GM23338 (cell line): ENCODE data around the gene PALM.

Experiments
- CREB1 ChIP-seq: fragments of 250-450 bp; sonication (Bioruptor Pico); IDR thresholded peaks from 2 replicates; pipeline ENCODE4 v1.5.0; 2020; ENCODE audit warnings: low read depth, mild to moderate bottlenecking, moderate library complexity
- EZH2 ChIP-seq: fragments of 200-600 bp; sonication (generic); IDR thresholded peaks from one replicate; pipeline ENCODE4 v1.8.0; 2017; ENCODE audit warnings: antibody characterized with exemption, mild to moderate bottlenecking, low read depth; ENCODE audit not compliant: unreplicated experiment
- EZH2phosphoT487 ChIP-seq: fragments of 200-600 bp; sonication (generic); IDR thresholded peaks from one replicate; pipeline ENCODE4 v1.8.1; 2018; ENCODE audit warnings: antibody characterized with exemption; ENCODE audit not compliant: unreplicated experiment
- POLR2AphosphoS5 ChIP-seq: IDR thresholded peaks from 2 replicates; pipeline ENCODE4 v1.6.1; 2016; ENCODE audit warnings: antibody characterized with exemption, low read depth
- TF ChIP-seq, protein P1 (sequence below), 2 experiments: fragments of 200-600 bp in 1 of 2; sonication (generic) in 1 of 2; conservative IDR thresholded peaks; 2 replicates each; pipeline versions ENCODE4 v1.5.1 to v1.6.1; 2016 to 2017; ENCODE audit warnings: antibody characterized with exemption in 2 of 2, low read depth in 2 of 2, mild to moderate bottlenecking in 2 of 2, moderate library complexity in 1 of 2
- TF ChIP-seq, protein P2 (sequence below): IDR thresholded peaks from 2 replicates; pipeline ENCODE4 v1.6.1; 2016; ENCODE audit warnings: antibody characterized with exemption
- TF ChIP-seq, protein P3 (sequence below): IDR thresholded peaks from one replicate; pipeline ENCODE4 v1.6.1; 2018; ENCODE audit warnings: antibody characterized with exemption; ENCODE audit not compliant: unreplicated experiment

DNA sequence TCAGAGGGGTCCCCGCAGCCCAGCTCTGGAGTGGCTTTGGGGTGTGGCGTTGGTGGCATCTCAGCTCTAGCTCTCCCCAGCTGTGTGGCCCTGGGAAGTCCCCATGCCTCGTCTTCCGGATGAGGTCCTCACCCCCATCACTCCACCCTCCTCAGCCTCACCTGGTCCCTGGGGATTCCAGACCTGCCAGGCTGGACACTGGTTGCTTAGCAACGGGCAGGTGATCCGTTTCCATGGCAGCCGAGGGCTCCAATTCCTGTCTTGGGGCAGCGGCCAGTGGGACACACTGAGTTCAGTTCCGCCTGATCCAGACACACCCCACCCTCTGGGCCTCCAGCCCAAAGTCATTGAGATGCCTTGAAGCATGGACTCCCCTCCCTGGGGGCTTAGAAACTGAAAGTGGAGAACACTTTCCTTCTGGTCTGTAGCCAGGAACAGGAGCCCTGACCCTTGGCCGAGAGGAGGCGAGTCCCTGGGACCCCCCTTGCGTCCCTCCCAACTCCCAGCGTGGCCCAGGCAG is 34.5 kb downstream of the PALM start:
- TF ChIP-seq, protein P1, sequence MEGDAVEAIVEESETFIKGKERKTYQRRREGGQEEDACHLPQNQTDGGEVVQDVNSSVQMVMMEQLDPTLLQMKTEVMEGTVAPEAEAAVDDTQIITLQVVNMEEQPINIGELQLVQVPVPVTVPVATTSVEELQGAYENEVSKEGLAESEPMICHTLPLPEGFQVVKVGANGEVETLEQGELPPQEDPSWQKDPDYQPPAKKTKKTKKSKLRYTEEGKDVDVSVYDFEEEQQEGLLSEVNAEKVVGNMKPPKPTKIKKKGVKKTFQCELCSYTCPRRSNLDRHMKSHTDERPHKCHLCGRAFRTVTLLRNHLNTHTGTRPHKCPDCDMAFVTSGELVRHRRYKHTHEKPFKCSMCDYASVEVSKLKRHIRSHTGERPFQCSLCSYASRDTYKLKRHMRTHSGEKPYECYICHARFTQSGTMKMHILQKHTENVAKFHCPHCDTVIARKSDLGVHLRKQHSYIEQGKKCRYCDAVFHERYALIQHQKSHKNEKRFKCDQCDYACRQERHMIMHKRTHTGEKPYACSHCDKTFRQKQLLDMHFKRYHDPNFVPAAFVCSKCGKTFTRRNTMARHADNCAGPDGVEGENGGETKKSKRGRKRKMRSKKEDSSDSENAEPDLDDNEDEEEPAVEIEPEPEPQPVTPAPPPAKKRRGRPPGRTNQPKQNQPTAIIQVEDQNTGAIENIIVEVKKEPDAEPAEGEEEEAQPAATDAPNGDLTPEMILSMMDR (conservative IDR thresholded peaks at IDR 0.05; ENCODE audit: low read depth in 2 of 2) = no peak
- no peak for TF ChIP-seq POLR2AphosphoS5
- TF ChIP-seq, protein P2, sequence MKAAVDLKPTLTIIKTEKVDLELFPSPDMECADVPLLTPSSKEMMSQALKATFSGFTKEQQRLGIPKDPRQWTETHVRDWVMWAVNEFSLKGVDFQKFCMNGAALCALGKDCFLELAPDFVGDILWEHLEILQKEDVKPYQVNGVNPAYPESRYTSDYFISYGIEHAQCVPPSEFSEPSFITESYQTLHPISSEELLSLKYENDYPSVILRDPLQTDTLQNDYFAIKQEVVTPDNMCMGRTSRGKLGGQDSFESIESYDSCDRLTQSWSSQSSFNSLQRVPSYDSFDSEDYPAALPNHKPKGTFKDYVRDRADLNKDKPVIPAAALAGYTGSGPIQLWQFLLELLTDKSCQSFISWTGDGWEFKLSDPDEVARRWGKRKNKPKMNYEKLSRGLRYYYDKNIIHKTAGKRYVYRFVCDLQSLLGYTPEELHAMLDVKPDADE = no peak
- no peak for TF ChIP-seq EZH2phosphoT487
- no peak for TF ChIP-seq EZH2
- no peak for TF ChIP-seq CREB1
- TF ChIP-seq, protein P3, sequence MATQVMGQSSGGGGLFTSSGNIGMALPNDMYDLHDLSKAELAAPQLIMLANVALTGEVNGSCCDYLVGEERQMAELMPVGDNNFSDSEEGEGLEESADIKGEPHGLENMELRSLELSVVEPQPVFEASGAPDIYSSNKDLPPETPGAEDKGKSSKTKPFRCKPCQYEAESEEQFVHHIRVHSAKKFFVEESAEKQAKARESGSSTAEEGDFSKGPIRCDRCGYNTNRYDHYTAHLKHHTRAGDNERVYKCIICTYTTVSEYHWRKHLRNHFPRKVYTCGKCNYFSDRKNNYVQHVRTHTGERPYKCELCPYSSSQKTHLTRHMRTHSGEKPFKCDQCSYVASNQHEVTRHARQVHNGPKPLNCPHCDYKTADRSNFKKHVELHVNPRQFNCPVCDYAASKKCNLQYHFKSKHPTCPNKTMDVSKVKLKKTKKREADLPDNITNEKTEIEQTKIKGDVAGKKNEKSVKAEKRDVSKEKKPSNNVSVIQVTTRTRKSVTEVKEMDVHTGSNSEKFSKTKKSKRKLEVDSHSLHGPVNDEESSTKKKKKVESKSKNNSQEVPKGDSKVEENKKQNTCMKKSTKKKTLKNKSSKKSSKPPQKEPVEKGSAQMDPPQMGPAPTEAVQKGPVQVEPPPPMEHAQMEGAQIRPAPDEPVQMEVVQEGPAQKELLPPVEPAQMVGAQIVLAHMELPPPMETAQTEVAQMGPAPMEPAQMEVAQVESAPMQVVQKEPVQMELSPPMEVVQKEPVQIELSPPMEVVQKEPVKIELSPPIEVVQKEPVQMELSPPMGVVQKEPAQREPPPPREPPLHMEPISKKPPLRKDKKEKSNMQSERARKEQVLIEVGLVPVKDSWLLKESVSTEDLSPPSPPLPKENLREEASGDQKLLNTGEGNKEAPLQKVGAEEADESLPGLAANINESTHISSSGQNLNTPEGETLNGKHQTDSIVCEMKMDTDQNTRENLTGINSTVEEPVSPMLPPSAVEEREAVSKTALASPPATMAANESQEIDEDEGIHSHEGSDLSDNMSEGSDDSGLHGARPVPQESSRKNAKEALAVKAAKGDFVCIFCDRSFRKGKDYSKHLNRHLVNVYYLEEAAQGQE = no peak
